HG03520 (cell line): ENCODE data around the gene YIPF6.
"Not testable (repeated sequence)": the region's sequence is repeated elsewhere in the genome, so short reads cannot be mapped to it uniquely, and the experiment has no call there.

Source experiments
- ATAC-seq: cut with Tn5 transposase; IDR thresholded peaks from one replicate; pipeline ENCODE4 v1.9.1; 2021; ENCODE audit warnings: mild to moderate bottlenecking, moderate library complexity; ENCODE audit not compliant: unreplicated experiment

YIPF6 gene

GRCh38 chrX:68503836-68504636 is 5.2 kb downstream of the YIPF6 start:
- peak; percentile 54 for ATAC-seq

- no peak for ATAC-seq
These were observed 7.8 kb downstream of the YIPF6 start for GRCh38 chrX:68506649-68507048.

GRCh38 chrX:68508799-68509198 is 9.9 kb downstream of the YIPF6 start:
- no peak for ATAC-seq

GRCh38 chrX:68511255-68511654 is 12.4 kb downstream of the YIPF6 start:
- peak; percentile 74 for ATAC-seq

- not testable (repeated sequence) for ATAC-seq
These were observed 25.8 kb downstream of the YIPF6 start for GRCh38 chrX:68524680-68525079.

- ATAC-seq: no peak
These were observed 34.1 kb downstream of the YIPF6 start for GRCh38 chrX:68532831-68533533.

GRCh38 chrX:68533656-68534055 is 34.8 kb downstream of the YIPF6 start:
- no peak for ATAC-seq

GRCh38 chrX:68534691-68535090 is 35.8 kb downstream of the YIPF6 start:
- no peak for ATAC-seq

GRCh38 chrX:68536429-68536828 is 37.6 kb downstream of the YIPF6 start:
- ATAC-seq: no peak

GRCh38 chrX:68536884-68537283 is 38.0 kb downstream of the YIPF6 start:
- no peak for ATAC-seq

GRCh38 chrX:68550193-68550592 is 51.3 kb downstream of the YIPF6 start:
- ATAC-seq: no peak

- ATAC-seq: no peak
These were observed 57.2 kb downstream of the YIPF6 start for GRCh38 chrX:68556036-68556435.

- ATAC-seq: not testable (repeated sequence)
These were observed 58.3 kb downstream of the YIPF6 start for GRCh38 chrX:68557126-68557525.

GRCh38 chrX:68559905-68560304 is 61.1 kb downstream of the YIPF6 start:
- ATAC-seq: not testable (repeated sequence)

- no peak for ATAC-seq
These were observed 69.3 kb downstream of the YIPF6 start for GRCh38 chrX:68568136-68568535.

GRCh38 chrX:68570598-68570997 is 71.7 kb downstream of the YIPF6 start:
- no peak for ATAC-seq

GRCh38 chrX:68571292-68571609 is 72.4 kb downstream of the YIPF6 start:
- ATAC-seq: no peak

GRCh38 chrX:68571610-68572311 is 72.9 kb downstream of the YIPF6 start:
- peak; percentile 89 for ATAC-seq

- no peak for ATAC-seq
These were observed 75.4 kb downstream of the YIPF6 start for GRCh38 chrX:68574240-68574639.

- no peak for ATAC-seq
These were observed 81.0 kb downstream of the YIPF6 start for GRCh38 chrX:68579810-68580209.

GRCh38 chrX:68584221-68584620 is 85.4 kb downstream of the YIPF6 start:
- ATAC-seq: no peak
